Measurements from ENCODE around the gene ATP9A.
A peak's percentile ranks its signal among the peaks of the same experiment; 100 is the strongest.
"Not testable (repeated sequence)": the region's sequence is repeated elsewhere in the genome, so short reads cannot be mapped to it uniquely, and the experiment has no call there.

Gene ATP9A

GRCh38 chr20:51752343-51752951 is 15.7 kb downstream of the ATP9A start:
- DNase-seq = no peak

- DNase-seq = no peak
These were observed 17.3 kb downstream of the ATP9A start for GRCh38 chr20:51750770-51751388.

GRCh38 chr20:51750037-51750769 is 18.0 kb downstream of the ATP9A start:
- peak; percentile 86 for DNase-seq

DNA sequence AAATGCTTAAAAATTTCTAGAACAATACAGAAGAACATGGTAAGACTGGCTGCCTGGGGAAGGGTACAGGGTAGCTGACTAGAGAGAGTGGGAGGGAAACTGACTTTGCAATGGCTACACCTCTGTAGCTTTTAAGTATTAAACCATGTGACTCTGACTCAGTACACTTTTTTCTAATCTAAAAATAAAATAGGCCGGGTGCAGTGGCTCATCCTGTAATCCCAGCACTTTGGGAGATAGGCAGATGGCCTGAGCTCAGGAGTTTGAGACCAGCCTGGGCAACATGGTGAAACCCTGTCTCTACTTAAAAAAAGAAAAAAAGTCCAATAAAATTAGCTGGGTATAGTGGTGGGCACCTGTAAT is 18.5 kb downstream of the ATP9A start:
- no peak for DNase-seq

- DNase-seq = peak; percentile 57
These were observed 20.8 kb downstream of the ATP9A start for GRCh38 chr20:51747182-51747911.

DNA sequence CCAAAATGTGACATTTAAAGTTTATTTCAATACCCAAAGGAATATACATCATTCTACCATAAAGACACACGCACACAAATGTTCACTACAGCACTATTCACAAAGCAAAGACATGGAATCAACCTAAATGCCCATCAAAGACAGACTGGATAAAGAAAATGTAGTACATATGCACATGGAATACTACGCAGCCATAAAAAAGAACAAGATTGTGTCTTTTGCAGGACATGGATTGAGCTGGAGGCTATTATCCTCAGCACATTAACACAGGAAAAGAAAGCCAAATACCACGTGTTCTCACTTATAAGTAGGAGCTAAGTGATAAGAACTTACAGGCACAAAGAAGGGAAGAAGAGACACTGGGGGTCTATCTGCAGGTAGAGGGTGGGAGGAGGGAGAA is 22.4 kb downstream of the ATP9A start:
- DNase-seq = no peak

DNA sequence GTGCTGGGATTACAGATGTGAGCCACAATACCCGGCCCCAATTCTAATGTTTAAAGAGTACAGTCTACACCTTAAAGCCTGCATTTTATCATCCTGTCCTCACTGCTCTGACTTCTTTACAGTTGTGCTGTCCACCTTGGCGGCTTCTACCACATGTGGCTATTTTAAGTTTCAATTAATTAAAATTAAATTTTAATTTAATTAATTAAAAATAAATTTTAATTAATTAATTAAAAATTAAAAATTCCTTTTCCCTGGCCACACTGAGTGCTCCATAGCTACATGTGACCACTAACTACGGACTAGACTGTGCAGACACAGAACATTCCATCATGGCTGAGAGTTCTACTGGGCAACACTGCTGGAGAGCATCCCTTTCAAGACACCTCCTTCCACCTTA is 27.4 kb downstream of the ATP9A start:
- DNase-seq = no peak

- DNase-seq = not testable (repeated sequence)
These were observed 27.9 kb downstream of the ATP9A start for GRCh38 chr20:51740308-51740707.

GRCh38 chr20:51739722-51740249 is 28.4 kb downstream of the ATP9A start:
- no peak for DNase-seq

DNA sequence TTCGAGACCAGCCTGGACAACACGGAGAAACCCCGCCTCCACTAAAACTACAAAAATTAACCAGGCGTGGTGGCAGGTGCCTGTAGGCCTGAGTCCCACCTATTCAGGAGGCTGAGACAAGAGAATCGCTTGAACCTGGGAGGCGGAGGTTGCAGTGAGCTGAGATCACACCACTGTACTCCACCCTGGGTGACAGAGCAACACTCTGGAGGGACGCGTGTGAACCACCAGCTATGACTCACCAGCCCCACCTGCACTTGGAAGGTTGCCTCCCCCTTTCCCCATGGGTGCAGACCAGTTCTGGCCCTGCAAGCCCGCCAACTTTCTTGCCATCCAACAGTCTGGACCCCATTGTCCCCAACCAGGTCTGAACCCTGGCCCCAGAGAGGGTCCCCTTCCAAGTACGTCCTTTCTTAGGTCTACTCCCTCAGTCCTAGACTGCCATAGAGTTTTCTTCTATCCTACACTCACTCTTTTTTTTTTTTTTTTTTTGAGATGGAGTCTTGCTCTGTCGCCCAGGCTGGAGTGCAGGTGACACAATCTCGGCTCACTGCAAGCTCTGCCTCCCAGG is 29.2 kb downstream of the ATP9A start:
- no peak for DNase-seq

- DNase-seq = not testable (repeated sequence)
These were observed 29.9 kb downstream of the ATP9A start for GRCh38 chr20:51738261-51738660.

GRCh38 chr20:51736947-51737346 is 31.2 kb downstream of the ATP9A start:
- peak; percentile 34 for DNase-seq

DNA sequence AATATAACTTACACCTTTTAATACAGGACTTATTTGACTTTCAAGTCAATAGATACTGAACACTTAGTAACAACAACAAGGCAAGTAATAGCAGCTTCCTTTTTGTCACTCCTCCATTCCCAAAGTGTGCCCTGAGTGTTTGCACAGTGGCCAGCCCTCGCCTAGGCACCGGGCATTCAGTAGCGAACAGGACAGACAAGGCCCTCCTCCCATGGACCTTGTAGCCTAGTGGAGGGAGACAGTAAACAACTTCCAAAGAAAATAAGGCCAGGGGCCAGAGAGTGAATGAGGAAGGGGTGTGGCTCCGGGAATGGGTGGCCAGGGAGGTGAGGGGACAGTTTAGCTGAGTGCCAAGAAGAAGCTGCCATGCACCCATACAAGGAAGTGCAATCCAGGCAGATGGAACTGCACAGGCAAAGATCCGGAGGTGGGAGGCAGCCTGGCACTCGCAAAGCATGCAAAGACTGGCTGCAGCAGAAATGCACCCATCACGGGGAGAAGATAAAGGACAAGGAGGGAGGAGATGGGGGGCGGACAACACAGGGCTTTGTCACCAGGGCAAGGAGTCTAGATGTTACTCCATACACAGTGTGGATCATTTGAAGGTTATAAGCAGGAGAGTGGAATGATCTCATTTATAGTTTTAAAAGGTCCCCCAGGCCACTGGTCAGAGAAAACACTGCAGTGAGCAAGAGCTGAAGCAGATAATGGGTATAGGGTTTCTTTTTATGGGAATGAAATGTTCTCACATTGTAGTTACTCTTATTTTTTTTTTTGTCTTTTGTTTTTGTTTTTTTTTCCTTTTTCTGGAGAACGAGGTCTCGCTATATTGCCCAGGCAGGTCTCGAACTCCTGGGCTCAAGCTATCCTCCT is 32.2 kb downstream of the ATP9A start:
- DNase-seq = peak; percentile 56

- peak; percentile 86 for DNase-seq
These were observed 33.1 kb downstream of the ATP9A start for GRCh38 chr20:51734876-51735720.

DNA sequence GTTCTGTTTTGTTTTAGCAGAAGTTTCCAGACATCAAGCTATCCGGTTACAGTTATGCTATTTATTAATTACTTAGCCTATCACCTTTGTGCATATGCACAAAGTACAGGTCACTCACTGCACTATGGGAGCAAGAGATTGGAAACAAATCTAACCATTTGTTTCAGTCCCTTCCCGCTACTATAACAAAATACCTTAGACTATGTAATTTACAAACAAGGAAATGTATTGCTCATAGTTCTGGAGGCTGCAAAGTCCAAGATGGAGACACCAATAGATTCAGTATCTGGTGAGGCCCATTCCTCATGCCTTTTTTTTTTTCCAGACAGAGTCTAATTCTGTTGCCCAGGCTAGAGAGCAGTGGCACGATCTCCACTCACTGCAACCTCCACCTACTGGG is 35.1 kb downstream of the ATP9A start:
- no peak for DNase-seq

GRCh38 chr20:51732096-51732791 is 35.9 kb downstream of the ATP9A start:
- DNase-seq = peak; percentile 21

DNA sequence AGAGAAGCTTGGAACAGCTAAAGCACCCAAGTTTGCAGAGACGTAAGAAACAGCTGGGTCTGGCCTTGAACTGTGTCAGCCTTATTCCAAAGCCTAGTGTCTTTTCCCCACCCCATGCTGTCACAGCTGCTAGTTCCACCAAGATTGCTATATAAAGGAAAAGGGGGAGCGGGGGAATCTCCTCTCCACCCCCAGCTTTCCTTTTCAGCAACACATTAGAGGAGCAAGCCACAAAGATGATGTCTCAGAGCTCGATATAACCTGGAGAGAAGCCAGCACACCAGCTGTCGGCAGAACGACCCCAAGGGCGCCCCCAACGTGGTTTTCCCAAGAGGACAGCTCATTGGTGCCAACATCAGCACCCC is 36.5 kb downstream of the ATP9A start:
- peak; percentile 73 for DNase-seq

GRCh38 chr20:51729771-51730170 is 38.4 kb downstream of the ATP9A start:
- DNase-seq = no peak

DNA sequence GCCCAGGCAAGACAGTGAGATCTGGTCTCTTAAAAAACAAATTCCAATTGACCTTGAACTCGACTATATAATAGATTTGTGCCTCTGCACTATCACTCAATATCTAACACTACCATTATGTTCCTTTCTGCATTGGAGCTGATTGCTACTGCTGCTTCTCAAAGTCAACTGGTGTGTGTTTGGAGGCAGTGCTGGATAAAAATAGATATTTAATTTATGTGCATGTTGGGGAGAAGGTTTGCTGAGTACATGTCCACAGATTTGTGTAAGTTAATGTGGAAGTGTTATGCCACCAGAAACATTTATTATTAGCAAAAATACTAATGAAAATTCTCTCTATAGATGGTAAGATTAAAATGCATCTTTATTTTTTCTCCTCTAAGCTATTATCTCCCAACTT is 39.5 kb downstream of the ATP9A start:
- no peak for DNase-seq

DNA sequence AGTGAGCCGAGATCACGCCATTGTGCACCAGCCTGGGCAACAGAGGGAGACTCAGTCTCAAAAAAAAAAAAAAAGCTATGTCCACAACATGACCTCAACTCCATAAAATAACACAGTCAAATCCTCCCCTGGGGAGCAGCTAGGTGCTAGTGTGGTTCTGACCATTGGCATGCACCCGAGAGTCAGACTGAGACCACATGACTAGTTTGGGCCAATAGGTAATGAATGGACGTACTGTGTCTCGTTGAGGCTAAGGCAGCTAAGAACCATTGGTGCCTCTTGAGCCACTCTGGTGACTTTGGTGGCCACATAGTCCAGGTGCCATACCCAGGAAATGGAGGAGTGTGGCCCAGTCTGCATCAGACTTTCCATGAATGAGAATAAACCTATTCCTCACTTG is 40.3 kb downstream of the ATP9A start:
- no peak for DNase-seq
